HT1080 (cell line): ENCODE data around the gene PCGF2. TPM values are rescaled to one million over a fixed set of nuclear protein-coding genes. Genes with fewer than 3 reads are reported as not detected.
"Not testable (repeated sequence)": the region's sequence is repeated elsewhere in the genome, so short reads cannot be mapped to it uniquely, and the experiment has no call there.

Source experiments
- DNase-seq: peaks from one replicate; pipeline ENCODE4 v3.0.0-alpha.2; 2015; ENCODE audit warnings: low read depth
- total RNA-seq: library from RNA; depleted of rRNA; stranded (reverse); fragments of >200 nt; shearing (Covaris generic); gene quantifications from 2 replicates; pipeline ENCODE4 v1.2.3, GENCODE V29; 2014

PCGF2 gene
- total RNA-seq, 1 experiment from 2014 or later: 14.3 TPM

GRCh38 chr17:38738007-38738662 lies 10.0 kb downstream of the PCGF2 start:
- no peak for DNase-seq

- DNase-seq: no peak
Measured at GRCh38 chr17:38735161-38735997, 12.8 kb downstream of the PCGF2 start.

GRCh38 chr17:38733982-38734973 lies 13.9 kb downstream of the PCGF2 start:
- DNase-seq: no peak

GRCh38 chr17:38733282-38733981 lies 14.7 kb downstream of the PCGF2 start:
- no peak for DNase-seq

GRCh38 chr17:38732376-38733281 lies 15.5 kb downstream of the PCGF2 start:
- DNase-seq: no peak

DNA sequence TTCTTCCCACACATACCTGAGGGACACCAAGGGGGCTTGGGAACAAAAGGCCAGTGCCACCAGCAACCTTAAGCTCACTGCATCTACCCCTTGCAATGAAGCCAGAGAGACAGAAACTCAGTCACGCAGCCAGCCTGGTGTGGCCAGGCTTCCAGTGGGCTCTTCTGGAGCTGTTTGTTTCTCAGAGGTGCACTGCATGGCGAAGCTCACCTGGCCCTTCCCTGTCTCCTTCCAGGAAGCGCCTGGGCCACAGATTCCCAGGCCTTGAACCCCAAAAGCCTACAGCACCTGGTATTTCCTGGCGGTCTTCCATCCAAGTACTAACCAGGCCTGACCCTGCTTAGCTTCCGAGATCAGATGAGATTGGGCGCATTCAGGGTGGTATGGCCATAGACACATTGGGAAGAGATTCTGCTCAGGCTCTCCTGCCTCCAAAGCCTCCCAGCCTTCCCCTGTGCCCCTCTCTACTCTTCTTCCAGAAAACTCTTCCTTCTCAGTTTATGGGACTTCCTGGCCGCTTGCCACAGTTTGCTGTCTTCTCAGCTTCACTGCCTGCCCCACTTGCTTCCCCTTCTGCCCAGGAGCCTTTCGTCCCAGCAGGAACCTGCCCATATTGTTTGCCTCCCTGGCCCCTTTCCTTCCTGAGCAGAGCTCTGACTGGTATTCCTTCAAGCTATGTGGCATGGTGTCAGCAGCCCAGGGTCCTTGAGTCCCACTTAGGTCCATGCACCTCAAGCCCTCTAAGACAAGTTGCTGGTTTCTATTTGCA lies 16.4 kb downstream of the PCGF2 start:
- no peak for DNase-seq

- DNase-seq: peak; percentile 53
Measured at GRCh38 chr17:38730526-38731379, 17.4 kb downstream of the PCGF2 start.

DNA sequence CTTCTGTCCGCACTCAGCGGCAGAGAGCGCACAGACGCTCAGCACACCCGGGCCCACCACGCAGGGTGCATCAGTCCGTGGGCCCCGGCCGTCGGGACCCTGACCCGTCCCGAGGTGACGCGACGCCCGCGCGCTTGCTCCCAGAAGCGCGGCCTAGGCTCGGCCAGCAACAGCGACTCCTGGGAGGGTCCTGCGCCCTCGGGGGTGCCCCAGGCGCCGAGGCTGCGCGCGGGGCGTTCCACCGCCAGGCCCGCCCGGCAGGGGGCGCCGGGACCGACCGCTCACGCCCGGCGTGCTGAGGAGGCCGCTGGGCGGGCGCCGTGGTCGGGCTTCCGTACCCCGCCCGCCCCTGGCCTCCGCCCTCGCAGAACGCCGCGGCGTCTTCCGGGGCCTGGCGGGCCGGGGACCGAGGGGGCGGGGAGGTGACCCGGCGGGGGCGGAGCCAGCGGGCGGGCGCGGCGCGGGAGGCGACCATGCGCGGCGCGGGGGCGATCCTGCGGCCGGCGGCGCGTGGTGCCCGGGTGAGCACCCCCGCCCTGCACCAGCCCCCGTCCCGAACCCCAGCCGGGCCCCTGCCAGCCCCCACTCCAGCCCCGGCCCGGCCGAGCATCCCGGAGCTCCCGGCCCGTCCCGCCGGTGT lies 18.1 kb downstream of the PCGF2 start, which contains the start of gene CISD3:
Gene CISD3 (plus strand): TSS at position 456 of the 640 bp plus-strand sequence. CDS start 18 bp downstream, at position 474.
- peak; percentile 69 for DNase-seq

GRCh38 chr17:38729368-38729885 lies 18.7 kb downstream of the PCGF2 start:
- no peak for DNase-seq

- no peak for DNase-seq
Measured at GRCh38 chr17:38728290-38728831, 19.8 kb downstream of the PCGF2 start.

DNA sequence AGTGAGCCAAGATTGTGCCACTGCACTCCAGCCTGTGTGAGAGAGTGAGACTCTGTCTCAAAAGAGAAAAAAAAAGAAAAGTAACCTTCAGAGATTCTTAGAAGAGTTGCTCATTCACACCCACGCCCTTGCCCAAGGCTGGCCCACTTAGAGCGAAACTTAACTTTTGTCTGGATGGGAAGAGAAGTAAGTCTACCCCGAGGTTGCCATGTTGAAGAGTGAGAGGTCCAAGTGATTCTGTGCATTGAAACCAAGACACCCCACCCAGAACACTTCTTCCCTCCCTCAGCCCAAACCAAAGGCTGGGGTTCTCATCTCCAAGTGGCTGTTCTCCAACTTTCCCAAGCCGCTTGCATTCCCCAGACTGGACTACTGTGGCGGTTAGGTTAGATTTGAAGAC lies 20.4 kb downstream of the PCGF2 start:
- DNase-seq: no peak

DNA sequence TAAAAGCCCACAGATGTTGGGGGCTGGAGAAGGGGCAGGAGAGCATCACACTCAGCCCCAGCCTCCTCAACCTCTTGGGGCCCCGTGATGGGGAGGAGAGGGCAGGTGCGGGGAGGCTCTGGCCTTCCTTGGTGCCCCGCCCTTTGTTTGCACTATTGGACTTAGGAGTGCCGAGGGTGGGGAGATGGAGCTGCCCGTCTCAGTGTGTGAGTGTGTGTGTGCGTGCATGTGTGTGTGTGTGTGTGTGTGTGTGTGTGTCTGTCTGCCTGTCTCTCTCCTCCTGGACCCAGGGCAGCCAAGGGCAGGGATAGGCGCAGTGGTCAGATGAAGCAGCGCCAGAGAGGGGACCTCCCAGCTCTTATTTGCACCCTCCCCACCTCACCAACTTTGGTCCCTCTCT lies 22.0 kb downstream of the PCGF2 start:
- DNase-seq: not testable (repeated sequence)

GRCh38 chr17:38725066-38725465 lies 23.1 kb downstream of the PCGF2 start:
- no peak for DNase-seq

DNA sequence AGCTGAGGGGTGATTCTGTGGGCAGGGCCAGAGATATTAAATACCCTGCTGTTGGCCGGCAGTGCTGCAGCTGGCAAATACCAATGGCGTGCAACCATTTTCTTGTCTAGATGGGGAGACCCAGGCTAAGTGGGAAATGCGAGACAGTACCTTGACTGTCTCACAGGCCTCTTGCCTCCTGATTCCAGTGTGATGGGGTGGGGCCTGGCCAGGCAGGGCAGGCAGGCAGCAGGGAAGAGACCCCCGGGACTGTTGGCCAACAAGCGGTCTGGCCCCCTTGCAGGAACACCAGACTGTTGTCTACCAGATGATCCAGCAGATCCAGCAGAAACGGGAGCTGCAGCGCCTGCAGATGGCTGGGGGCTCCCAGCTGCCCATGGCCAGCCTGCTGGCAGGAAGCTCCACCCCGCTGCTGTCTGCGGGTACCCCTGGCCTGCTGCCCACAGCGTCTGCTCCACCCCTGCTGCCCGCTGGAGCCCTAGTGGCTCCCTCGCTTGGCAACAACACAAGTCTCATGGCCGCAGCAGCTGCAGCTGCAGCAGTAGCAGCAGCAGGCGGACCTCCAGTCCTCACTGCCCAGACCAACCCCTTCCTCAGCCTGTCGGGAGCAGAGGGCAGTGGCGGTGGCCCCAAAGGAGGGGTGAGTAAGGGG lies 23.7 kb downstream of the PCGF2 start:
- no peak for DNase-seq

DNA sequence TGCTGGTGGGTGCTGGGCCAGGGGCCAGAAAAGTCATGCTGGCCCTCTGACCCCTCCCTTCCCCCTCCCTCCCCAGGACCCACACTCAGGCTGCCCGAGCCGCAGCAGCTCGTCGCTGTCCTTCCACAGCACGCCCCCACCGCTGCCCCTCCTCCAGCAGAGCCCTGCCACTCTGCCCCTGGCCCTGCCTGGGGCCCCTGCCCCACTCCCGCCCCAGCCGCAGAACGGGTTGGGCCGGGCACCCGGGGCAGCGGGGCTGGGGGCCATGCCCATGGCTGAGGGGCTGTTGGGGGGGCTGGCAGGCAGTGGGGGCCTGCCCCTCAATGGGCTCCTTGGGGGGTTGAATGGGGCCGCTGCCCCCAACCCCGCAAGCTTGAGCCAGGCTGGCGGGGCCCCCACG lies 26.3 kb downstream of the PCGF2 start:
- DNase-seq: no peak

- no peak for DNase-seq
Measured at GRCh38 chr17:38720941-38721340, 27.2 kb downstream of the PCGF2 start.
